ENCODE measurements around the gene ROBO1.
A peak's percentile ranks its signal among the peaks of the same experiment; 100 is the strongest.

Gene ROBO1

GRCh38 chr3:79761441-79761840 lies 6.4 kb downstream of the ROBO1 start:
- H3K4me3 ChIP-seq (ENCODE audit: low read depth, low read length), result no peak overlapping the region
- no peak for TF ChIP-seq CTCF (IDR thresholded peaks at IDR 0.05; ENCODE audit: low read depth, low read length)
- peak; percentile 8 for DNase-seq (ENCODE audit: low read depth, low spot score)
- in situ Hi-C loops (cut with HindIII; ENCODE audit: low sequenced_read_pairs), result no loop called here

- DNase-seq (ENCODE audit: low read depth, low spot score), result no peak
- H3K4me3 ChIP-seq (ENCODE audit: low read depth, low read length), result no peak overlapping the region
- in situ Hi-C loops (cut with HindIII; ENCODE audit: low sequenced_read_pairs), result no loop called here
- no peak for TF ChIP-seq CTCF (IDR thresholded peaks at IDR 0.05; ENCODE audit: low read depth, low read length)
These were observed 16.1 kb downstream of the ROBO1 start for GRCh38 chr3:79751703-79752102.

DNA sequence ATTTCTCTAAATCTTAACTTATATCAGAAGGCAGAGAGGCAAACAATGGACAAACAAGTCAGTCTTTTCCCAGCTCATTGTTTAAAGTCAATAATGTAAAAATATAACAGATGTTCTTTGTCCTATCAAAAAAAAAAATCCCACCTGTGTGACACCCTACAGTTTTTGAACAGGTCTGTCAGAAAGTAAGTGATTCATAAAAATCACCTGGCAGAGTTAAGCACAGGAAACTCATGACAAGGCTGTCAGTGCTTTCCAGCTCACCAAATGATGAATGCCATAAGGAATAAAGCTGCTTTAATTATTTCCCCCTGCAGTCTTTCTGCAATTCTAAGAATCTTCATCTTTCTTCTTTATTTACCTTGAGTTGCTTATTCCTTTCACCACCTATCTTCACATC lies 30.3 kb downstream of the ROBO1 start:
- H3K4me3 ChIP-seq (ENCODE audit: low read depth, low read length), result no peak overlapping the region
- TF ChIP-seq CTCF (IDR thresholded peaks at IDR 0.05; ENCODE audit: low read depth, low read length), result no peak
- in situ Hi-C loops (cut with HindIII; ENCODE audit: low sequenced_read_pairs), result no loop called here
- no peak for DNase-seq (ENCODE audit: low read depth, low spot score)

DNA sequence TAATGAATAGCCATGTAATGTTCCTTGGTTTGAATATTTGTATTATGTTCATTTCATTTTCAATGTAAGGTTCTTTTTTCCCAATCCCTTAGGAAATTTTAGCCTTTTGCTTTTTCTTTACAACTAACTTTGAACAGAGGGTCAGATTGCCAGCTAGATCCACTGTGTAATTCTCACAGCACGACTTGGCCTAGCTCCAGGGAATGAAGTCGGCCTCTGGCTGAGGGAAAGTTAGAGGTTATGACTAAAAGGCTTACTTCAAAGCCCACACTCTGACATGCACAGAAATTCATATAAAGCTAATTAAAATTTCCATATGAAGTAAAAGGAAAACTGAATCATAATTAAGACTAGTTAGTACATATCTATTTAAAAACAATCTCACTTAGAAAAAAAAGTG lies 38.7 kb downstream of the ROBO1 start:
- no peak for TF ChIP-seq CTCF (IDR thresholded peaks at IDR 0.05; ENCODE audit: low read depth, low read length)
- DNase-seq (ENCODE audit: low read depth, low spot score), result peak; percentile 85
- in situ Hi-C loops (cut with HindIII; ENCODE audit: low sequenced_read_pairs), result no loop called here
- no peak overlapping the region for H3K4me3 ChIP-seq (ENCODE audit: low read depth, low read length)

- no peak for TF ChIP-seq CTCF (IDR thresholded peaks at IDR 0.05; ENCODE audit: low read depth, low read length)
- in situ Hi-C loops (cut with HindIII; ENCODE audit: low sequenced_read_pairs), result no loop called here
- no peak for DNase-seq (ENCODE audit: low read depth, low spot score)
- no peak overlapping the region for H3K4me3 ChIP-seq (ENCODE audit: low read depth, low read length)
These were observed 41.0 kb downstream of the ROBO1 start for GRCh38 chr3:79726786-79727185.

- no peak overlapping the region for H3K4me3 ChIP-seq (ENCODE audit: low read depth, low read length)
- in situ Hi-C loops (cut with HindIII; ENCODE audit: low sequenced_read_pairs), result no loop called here
- TF ChIP-seq CTCF (IDR thresholded peaks at IDR 0.05; ENCODE audit: low read depth, low read length), result no peak
- DNase-seq (ENCODE audit: low read depth, low spot score), result no peak
These were observed 43.6 kb downstream of the ROBO1 start for GRCh38 chr3:79724206-79724605.

DNA sequence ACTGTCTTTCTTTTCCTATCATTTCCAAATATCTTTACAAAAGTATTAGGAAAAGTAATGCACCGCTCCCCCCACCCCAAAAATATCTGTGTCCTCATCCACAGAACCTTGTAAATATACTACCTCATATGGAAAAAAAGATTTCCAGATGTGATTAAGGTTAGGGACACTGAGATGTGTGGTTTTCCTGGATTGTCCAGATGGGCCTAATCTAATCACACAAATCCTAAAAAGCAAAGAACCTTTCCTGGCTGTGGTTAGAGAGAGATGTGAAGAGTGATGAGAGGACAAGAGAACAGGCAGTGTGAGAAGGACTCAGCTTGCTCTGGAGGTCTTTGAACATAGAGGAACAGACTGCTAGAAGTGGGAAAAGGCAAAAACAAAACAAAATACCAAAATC lies 77.7 kb downstream of the ROBO1 start:
- TF ChIP-seq CTCF (IDR thresholded peaks at IDR 0.05; ENCODE audit: low read depth, low read length), result no peak
- DNase-seq (ENCODE audit: low read depth, low spot score), result no peak
- in situ Hi-C loops (cut with HindIII; ENCODE audit: low sequenced_read_pairs), result no loop called here
- H3K4me3 ChIP-seq (ENCODE audit: low read depth, low read length), result no peak overlapping the region
